CD4-positive, alpha-beta T cell treated with Interleukin-17A for 1 hour (primary cell): ENCODE measurements around the gene CAMTA1.
A peak's percentile ranks its signal among the peaks of the same experiment; 100 is the strongest.

Experiments used
- DNase-seq: peaks from one replicate; pipeline ENCODE4 v3.0.0-alpha.2; 2020

The CAMTA1 gene

DNA sequence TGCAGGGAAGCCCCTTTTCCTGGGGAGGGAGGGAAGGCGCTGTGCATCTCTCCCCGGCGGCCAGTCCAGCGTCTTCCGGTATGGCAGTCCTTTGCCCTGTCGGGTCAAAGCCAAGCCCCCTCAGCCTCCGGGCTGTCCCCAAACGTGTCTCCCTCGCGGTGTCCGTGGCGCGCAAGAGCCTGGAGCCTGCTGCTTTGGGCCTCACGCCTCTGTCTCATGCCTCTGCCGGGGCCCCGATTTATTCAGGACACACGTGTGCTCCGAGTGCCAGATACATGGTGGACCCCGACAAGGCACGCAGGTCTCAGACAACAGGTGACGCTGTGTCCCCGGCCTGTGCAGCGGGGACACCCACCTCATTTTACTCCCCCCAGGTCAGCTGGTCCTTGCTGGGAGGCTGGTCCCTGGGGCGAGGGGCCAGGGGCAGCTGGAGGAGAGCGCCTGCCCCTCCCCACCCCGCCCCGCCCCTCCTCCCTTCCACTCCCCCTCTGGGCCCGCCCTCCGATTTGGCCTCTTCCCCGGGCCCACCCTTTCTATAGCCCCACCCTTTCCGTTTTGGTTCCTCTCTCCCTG is 176.7 kb downstream of the CAMTA1 start:
- no peak for DNase-seq

DNA sequence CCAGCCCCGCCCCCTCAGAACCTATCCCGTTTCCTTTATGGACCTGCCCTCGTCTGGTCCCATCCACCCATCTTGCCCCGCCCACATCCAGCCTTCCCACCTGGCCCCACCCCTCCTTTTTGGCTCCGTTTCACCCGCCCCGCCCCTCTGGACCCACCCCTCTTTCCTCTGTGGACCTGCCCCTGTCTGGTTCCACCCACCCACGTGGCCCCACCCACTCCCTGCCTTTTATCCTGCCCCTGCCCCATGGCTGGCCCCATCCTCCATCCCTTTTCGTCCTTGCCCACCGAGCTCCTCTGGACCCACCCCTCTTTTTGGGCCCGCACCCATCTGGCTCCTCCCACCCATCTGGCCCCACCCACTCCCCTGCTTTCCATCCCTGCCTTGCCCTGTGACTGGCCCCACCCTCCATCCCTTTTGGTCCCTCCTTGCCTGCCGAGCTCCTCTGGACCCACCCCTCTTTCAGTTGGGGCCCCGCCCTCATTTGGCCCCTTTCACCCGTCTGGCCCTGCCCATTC is 177.3 kb downstream of the CAMTA1 start:
- DNase-seq = peak; percentile 36

DNA sequence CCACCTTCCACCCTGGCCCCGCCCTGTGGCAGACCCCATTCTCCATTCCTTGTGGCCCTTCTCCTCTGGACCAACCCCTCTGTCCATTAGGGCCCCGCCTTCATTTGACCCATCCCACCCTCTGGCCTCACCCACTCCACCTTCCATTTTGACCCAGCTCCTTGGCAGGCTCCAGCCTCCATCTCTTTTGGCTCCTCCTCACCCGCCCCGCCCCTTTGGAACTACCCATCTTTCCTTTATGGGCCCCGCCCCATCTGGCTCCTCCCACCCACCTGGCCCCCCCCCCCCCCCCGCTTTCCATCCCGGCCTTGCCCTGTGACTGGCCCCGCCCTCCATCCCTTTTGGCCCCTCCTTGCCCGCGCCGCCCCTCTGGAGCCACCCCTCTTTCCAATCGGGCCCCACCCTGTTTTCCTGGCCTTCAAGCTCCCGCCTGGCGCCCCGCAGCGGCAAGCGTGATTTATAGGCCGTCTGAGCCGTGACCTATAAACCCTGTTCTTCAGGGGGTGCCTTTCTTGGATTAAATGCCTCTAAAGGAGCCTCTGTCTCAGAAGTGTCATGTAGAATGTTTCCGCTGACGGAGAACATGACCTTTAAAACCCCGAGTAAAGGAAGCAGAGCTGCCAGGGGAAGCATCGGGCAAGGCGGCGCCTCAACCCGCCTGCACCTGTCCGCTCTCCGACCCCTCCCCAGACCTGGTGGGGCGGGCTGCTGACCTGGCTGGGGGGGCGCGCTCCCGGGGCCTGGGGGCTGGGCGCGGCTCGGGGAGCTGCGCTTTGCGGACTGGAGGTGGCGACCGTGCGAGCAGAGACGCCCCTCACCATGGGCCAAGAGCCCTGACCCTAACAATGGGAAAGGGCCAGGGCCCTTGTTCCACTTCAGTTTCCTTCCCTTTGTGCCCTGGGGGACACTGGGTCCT is 178.0 kb downstream of the CAMTA1 start:
- peak; percentile 31 for DNase-seq

DNA sequence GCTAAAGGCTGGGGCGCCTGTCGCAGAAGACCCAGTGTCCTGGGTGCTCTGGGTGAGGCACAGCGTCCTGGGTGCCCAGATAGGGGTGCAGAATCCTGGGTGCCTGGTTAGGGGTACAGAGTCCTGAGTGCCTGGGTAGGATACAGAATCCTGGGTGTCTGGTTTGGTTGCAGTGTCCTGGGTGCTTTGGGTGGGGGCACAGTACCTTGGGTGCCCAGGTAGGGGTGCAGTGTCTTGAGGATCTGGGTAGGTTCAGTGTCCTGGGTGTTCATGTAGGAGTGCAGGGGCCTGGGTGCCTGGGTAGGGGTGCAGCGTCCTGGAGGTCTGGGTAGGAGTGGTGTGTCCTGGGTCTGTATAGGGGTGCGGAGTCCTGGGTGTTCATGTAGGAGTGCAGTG is 178.7 kb downstream of the CAMTA1 start:
- DNase-seq = no peak

DNA sequence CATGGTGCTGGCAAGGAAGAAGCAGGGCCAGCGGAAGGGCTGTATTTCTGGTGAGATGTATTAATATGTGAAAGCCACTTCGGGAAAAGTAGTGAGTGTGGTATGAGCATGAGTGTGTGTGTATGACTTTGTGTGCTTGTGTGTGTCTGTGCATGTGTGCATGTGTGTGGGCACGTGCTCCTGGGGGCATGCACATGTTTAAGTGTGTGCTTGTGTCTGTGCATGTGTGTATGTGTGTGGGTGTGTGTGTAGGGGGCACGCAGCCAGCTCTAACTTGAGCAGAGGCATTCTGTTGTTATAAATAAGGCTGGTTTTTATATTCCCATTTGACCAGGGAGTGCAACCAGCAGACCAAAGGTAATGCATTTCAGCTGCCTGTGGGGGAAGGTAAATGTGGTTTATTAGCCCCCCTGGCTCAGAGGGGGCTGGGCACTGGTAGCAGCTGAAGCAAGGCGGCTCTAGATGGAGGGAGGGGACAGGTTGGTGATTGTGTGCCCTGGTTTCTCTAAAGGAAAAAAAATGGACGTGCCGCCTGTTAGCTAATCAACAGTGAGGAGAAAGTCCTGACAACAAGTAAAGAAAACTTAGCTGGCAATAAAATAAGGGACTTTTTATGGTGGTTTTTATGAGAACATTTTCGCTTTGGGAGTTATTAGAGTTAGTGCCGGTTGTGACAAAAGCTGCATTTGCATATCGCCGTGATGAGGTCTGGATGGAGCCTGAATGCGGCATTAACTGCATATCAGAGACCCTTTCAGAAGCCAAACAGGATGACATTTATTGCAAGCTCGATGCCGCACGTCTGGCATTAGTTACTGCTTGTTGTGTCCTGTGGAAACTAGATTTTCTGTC is 180.1 kb downstream of the CAMTA1 start:
- DNase-seq = no peak

DNA sequence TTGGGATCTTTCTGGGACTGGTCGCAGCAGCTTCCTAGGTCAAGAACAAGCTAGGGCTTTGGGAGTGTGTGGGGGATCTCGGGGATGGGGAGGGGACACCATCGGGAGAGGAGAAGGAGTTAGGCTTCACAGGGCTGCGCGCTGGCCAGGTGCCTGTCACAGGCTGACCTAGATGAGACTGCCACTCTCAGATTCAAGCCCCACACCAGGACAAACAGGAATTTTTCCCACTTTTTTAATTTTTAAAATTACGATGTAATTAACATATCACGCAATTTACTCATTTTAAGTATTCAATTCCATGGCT is 180.6 kb downstream of the CAMTA1 start:
- no peak for DNase-seq

DNA sequence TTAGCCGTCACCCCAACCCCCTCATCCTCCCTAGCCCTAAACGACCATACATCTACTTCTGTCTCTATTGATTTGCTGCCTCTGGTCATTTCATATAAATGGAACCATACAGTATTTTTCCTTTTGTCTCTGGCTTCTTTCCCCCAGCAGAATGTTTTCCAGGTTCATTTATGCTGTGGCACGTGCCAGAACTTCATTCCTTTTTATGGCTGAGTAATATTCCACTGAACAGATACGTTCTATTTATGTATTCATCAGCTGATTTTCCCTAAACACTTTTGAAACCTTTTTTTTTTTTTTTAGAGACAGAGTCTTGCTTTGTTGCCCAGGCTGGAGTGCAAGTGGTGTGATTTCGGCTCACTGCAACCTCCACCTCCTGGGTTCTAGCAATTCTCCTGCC is 181.1 kb downstream of the CAMTA1 start:
- no peak for DNase-seq

DNA sequence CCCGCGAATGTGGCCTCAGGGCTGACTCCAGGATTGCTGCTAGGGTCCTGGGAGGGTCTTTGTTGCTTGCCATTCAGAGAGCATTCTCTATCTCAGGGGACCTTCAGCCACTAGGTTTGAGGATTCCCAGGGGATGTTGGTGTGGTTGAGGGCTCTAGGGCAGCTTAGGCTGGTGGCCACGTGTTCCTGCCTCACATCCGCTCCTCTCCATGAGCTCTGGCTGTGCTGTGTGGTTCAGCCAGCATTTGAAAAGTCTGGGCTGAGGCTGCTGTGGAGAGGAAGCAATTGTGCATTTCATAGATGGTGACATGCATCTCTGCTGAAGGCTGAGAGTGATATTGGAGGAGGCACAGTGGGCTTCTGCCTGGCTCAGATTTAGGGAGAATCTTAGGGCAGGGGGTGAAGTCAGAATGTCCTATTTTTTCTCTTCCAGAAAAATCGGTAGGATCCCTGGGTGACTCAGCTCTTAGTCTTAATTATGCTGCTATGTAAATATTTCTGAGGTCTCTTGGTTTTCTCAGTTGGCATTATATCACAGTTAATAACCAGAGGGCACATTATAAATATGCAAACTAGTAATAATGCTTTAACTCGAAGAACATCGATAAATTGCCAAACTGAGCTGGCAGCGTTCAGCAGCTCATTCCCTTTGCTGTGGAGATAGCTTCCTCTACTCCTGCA is 182.3 kb downstream of the CAMTA1 start:
- DNase-seq = no peak

DNA sequence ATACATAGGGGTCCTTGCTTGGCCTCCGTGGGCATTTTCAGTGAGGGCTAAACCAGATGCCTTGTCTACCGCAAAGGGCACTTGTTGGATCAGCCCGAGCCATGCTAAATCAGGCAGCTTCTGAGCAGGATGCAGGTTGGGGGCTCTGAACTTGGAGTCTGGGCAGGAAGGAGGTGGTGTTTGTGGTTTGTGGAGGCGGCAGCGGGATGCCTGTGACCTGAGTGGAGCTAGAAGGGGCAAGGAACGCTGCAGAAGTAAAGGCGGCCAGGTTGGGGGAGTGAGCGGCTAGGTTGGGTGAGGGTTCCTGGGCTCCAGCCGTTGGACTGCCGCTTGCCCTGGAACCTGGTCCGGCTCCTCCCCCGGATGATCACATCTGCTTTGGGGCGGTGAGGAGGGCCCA is 183.9 kb downstream of the CAMTA1 start:
- DNase-seq = no peak

DNA sequence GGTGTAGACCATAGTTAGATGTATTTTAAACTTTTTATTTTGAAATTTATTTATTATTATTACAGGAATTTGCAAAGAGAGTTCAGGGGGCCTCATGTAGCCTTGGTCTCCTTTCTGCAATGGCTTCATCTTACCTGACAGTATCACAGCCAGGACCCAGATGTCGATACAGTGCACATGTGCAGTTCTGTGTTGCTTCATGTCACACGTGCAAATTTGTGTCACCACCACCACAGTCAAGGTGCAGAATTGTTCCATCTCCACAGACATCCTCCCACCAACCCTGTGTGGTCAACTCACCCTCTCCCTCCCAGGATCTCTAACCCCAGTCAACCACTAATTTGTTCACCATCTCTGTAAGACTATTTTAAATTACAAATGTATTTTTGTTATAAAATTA is 184.5 kb downstream of the CAMTA1 start:
- DNase-seq = no peak

DNA sequence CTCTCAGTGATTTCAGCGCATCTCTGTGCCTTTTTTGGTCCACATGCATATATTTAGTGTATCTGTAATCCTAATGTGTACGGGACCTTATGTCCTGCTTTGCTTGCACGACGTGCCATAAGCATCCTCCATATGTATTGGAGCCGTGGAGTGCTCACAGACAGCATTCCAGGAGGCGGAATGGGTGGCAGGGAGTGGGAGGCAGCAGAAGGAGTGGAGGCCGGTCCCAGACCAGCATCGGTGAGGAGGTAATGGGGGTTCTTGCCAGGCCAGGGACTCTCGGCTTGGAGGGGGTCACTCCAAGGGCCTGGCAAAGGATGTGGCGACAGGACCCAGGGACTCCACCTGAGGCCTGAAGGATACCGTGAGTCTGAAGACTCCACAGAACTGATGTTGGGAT is 185.0 kb downstream of the CAMTA1 start:
- no peak for DNase-seq

DNA sequence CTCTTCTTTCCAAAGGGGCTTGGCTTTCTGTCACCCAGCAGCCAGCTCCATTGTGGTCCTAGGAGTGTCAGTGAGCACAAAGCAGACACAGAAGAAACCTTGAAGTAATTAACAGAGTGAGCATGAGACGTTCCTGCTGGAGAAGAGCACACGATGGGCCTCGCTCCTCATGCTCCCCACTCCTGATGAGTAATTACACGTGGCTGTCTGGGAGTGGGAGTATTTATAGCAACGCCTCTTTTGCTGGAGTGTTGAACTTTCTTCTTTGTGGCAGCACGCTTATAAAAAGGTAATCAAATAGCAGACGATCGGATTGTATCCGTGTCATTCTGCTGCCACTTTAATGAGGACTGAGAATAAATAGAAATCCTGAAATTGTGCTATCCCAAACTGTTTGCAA is 185.8 kb downstream of the CAMTA1 start:
- DNase-seq = no peak

DNA sequence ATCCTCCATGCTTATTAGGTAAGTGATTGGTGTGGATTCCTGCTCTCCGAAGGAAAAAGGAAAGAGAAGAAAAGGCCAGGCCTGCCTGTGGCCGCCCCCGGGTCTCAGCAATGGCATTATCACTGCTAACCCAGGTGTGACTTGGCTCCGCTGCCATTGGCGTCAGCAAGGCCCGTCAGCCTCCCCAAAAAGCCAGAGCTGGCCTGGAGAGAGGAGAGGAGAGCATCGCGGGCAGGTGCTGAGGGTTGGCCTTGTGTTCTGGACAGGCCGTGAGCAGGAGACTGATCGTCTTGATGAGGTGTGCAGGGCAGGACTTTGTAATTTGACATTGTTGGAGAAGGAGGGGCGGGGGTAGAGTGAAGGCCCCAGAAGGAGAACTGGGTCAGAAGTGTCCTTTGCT is 186.4 kb downstream of the CAMTA1 start:
- DNase-seq = no peak

DNA sequence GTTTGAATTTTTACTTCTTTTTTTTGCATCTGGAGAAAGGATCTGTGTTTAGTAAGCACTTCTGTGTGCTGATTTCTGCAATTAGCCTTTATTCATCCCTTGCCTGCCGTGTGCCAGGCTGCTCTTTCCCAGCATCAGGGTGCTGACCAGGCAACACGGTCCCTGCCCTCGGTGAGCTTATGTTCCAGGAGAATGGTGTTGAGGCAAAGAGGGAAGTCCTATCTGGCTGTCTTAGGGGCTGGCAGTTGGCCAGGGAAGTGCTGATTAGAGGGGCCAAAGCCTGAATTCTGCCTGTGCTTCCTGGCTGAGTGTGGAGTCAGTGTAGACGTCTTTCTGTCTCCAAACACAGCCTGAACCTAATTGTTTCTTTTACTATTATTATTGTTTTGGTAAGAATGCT is 187.1 kb downstream of the CAMTA1 start:
- DNase-seq = no peak

DNA sequence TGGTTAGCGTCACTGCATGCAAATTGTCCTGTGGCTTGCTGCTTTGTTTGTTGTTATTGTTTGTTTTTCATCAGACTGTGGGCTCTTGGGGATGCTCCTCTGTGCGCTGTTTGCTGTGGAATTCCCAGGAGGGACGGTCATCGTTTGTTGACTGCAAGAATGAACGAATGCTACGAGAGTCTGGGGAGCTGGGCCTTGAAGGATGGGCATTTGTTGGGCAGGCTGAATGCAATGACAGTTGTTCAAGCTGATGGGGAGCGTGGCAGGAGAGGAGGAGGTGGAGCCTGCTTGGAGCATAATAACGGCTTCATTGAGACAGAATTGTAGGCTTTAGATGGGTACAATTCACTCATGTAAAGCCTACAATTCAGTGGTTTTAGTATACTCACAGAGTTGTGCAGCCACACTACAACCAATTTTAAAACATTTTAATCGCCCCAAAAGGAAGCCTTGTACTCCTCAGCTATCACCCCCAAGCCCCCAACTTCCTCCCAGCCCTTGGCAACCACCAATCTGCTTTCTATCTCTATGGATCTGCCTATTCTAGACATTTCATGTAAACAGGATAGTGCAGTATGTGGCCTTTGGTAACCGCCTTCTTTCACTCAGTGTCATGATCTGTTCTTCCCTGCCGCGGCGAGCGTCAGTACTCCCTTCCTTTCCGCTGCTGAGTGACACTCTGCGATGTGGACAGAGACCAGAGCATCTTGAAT is 190.2 kb downstream of the CAMTA1 start:
- no peak for DNase-seq

DNA sequence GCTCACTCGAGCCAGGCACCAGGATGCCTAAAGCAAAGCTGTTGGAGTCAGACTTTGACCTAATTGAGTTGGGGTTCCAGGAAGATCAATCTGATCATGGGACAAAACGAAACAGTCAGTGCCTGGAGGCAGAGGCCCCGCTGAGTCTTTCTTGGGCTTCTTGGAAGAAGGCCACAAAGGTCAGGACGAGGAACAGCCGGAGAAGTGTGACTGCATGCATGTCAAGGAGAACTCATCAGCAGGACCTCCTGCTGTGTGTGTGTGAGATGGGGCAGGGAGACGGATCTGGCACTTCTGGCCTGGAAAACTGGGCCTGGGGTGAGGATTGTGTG is 190.8 kb downstream of the CAMTA1 start:
- DNase-seq = no peak

DNA sequence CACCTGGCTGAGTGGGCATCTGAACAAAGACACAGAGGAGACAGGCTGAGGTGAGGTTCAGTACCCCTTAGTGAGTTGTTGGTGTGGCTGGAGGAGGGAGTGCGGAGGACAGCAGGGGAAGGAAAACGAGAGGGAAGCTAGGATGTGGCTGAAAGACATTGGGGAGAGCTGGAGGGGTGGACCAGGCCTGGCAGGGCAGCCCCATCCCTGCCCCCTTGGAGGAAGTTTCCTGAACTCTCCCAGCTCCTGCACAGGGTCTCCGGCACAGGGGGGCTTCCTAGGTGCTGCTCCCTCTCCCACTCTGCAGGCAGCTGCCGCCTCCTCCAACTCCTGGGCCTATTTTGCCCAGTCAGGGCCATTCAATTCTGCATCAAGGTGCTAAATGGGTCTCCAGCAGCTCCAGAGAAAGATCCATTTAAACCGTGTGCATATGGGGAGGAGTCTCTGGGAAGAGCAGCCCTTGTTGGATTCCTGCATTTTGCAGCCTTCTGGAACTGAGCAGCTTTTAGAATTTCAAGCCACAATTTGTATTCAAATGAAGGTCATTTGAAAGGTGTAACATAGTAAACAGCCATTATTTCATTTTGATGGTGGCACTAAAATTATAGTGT is 193.9 kb downstream of the CAMTA1 start:
- no peak for DNase-seq

DNA sequence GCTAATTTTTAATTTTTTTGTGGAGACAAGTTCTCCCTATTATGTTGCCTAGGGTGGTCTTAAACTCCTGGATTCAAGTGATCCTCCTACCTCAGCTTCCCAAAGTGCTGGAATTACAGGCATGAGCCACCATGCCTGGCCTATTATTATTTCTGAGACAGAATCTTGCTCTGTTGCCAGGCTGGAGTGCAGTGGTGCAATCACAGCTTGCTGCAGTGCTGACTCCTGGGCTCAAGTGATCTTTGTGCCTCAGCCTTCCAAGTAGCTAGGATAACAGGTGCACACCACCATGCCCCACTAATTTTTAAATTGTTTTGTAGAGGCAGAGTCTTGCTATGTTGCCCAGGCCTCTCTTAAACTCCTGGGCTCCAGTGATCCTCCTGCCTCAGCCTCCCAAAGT is 196.3 kb downstream of the CAMTA1 start:
- DNase-seq = no peak

DNA sequence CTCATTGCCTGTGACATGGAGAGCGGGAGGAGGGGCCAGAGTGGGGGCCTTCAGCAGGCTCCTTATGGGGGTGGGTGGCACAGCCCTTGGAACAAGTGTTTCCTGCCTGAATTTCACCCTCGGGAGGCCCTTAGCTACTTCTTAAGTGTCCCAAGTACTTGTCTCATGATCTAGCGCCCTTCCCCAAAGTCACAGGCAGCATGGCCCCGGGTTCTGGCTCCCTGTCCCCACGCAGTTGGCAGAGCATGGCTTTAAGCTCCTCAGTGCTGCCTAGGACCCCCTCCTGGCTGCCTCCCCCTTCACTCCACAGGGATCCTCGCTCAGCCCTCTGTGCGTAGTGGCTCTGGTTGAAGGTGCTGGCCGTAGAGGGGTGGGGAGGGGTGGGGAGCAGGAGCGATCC is 197.2 kb downstream of the CAMTA1 start:
- DNase-seq = no peak

DNA sequence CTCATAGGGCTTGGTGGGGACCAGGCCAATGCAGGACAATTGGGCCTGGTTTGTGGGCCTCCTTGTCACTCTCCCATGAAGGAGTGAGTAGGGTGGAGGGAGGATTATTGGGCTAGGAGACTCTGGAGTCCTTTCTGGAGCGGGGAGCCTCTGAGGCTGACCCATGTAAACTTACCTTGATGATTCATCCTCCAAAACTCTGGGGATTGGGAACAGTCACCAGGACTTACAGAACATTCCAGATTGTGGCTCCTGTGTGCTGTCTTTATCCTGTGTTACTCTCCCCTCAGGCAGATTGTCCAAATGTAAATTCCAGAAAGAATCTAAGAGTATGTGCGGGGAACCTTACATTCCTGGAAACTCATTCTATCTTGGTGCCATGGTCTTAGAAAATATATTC is 197.6 kb downstream of the CAMTA1 start:
- no peak for DNase-seq

DNA sequence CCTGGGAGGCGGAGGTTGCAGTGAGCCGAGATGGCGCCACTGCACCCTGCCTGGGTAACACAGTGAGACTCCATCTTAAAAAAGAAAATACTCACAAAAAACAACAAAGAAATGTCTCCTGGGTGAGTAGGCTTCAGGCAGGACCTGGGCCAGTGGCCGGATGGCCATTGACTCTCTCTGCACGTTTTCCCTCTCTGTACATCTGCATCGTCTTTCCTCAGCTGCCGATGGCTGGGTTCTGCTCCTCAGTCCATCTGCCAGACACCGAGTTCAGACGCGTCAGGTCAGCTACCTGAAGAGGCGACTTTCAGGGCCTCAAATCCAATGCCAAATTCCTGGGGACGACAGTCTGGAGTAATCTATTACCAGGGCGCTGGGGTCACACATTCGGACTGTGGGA is 199.3 kb downstream of the CAMTA1 start:
- DNase-seq = no peak

DNA sequence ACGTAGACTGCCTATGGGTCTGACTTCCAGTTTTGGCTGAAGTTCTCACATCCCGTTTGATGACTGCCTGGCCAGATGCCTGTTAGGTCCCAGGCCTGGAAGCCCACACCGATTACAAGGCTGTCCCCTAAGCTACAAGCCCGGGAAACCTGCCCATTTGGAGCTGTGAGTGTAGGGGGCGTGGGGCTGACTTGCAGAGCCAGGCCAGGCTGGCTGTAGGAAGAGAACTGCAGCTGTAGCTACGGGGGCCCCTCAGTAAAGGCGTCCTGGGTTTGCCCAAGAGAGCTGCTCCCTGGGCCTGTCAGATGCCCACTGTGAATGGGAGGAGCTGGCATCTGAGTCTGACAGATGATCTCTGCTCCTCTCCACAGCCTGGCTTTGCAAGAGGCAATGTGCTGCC is 199.7 kb downstream of the CAMTA1 start:
- no peak for DNase-seq
